HG03558 (cell line): Measurements from ENCODE around the gene HMCN2.
"Not testable (repeated sequence)": the region's sequence is repeated elsewhere in the genome, so short reads cannot be mapped to it uniquely, and the experiment has no call there.

Experiments used
- ATAC-seq: cut with Tn5 transposase; IDR thresholded peaks from one replicate; pipeline ENCODE4 v1.9.1; 2021; ENCODE audit warnings: moderate number of reproducible peaks; ENCODE audit not compliant: unreplicated experiment; ENCODE audit errors: extremely low read depth

The HMCN2 gene

GRCh38 chr9:130422546-130422945 lies 157.0 kb downstream of the HMCN2 start:
- ATAC-seq: no peak

- ATAC-seq: no peak
These were observed 157.7 kb downstream of the HMCN2 start for GRCh38 chr9:130423272-130423671.

DNA sequence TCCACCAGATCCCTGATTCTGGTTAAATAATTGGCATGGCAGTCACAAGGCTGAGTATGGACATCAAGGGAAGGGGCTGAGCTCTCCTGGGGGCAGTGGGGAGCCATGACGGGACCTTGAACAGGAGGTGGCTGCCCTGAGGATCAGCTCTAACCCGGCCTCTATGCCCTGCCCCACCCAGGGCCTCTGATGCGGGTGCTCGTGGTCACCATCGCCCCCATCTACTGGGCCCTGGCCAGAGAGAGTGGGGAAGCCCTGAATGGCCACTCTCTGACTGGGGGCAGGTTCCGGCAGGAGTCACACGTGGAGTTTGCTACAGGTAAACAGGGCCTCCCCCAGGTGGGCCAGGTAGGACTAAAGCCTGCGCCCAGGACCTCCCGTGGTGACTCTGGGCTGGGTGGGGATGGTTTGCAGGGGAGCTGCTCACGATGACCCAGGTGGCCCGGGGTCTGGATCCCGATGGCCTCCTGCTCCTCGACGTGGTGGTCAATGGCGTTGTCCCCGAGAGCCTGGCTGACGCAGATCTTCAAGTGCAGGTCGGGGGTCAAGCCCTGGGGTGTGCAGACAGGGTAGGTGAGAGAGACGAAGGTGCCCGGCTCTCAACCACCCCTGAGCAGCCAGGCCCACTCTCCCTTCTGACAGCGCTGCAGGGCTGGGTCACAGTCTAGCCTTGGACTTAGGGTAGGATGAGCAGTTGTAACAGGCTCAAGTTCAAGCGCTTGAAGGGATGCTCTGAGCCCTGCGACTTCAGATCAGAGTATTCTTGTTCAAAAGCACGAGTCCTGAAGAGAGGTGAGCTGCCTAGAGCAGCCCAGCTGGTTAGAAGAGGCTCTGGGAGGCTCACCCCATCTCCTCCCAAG lies 159.3 kb downstream of the HMCN2 start:
- ATAC-seq: no peak

DNA sequence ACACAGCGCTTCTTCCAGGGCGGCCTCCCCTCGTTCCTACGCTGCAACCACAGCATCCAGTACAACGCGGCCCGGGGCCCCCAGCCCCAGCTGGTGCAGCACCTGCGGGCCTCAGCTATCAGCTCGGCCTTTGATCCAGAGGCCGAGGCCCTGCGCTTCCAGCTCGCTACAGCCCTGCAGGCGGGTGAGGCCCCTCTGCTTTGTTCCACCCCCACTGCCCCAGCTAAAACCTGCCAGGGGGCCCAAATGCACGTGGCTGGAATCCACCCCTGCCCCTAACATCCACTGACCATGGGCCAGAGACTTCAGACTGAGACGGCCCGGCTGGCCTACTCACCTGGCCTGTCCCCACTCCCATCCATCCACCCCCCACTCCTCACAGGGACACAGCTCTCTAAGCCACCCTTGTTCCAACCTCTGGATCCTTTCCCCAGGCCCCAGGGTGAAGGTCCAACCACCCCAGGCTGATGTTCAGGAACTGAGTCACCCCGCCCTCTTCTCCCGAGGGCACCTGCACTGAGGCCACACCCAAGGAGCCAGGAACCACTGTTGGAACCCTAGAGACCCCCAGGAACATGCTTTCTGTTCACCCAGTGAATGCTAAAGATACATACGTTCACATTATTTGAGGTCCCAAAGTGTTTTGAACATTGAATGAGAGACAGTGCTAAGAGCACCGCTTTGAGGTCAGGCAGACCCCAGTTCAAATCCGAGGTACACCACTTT lies 160.3 kb downstream of the HMCN2 start:
- ATAC-seq: no peak

DNA sequence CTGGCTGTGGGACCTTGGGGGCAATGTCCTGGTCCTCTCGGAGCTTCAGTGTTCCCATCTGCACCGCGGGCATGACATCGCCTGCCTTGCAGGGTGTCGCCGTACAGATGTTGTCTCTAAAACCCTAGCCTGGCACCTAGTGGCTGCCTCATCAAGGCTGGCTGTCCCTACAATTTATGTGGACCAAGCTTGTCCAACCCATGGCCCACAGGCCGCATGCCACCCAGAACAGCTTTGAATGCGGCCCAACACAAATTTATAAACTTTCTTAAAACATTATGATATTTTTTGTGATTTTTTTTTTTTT lies 160.9 kb downstream of the HMCN2 start:
- no peak for ATAC-seq

DNA sequence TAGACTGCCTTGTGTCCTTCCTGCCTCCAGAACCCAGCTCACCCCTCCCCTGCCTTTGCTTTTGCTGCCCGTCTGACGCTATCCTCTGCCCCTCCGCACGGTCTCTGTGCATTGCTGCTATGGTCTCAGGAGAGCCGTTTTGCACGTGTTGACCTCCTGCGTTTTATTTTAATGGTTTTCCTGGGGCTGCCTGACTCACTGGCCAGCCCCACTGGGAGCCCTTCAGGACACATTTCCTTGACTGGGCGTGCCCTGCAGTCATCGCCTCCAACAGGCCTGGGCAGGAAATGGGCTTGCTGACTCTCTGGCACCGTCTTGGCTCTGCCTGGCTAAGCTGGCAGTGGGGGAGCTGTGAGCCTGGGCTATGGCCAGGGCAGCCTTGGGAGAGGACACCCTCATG lies 161.3 kb downstream of the HMCN2 start:
- no peak for ATAC-seq

GRCh38 chr9:130427326-130427725 lies 161.8 kb downstream of the HMCN2 start:
- no peak for ATAC-seq

DNA sequence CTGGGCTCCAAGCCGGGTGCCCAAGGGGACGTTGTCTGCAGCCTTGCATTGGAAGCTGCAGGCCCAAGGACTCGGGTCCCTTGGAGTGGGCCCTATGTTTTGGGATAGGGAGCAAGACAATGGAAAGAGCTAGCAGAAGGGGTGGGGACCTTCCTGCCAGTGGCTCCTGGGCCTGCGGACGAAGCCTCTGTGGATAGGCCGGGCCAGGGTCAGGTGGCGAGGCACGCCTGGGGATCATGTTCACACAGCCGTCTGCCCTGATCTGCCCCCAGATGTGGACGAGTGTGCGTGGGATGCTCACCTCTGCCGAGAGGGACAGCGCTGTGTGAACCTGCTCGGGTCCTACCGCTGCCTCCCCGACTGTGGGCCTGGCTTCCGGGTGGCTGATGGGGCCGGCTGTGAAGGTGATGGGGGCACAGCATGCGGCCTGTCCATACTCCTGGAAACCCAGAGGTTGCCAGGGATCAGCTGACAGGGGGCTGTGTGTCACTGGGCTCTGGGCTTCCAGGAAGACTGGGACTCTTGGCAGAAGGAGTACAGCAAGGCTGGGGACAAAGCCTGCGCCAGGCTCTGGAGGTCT lies 162.6 kb downstream of the HMCN2 start:
- no peak for ATAC-seq

DNA sequence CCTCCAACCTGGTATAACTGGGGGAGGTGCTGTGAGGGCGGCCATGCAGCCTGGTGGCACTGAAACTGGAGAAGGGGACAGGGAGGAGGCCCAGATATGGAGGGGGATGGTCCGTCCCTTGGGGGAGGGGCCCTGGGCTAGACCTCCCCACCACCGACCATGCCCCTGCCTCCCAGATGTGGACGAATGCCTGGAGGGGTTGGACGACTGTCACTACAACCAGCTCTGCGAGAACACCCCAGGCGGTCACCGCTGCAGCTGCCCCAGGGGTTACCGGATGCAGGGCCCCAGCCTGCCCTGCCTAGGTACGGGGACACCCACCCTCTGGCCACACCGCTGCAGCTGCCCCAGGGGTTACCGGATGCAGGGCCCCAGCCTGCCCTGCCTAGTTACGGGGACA lies 163.8 kb downstream of the HMCN2 start:
- no peak for ATAC-seq

DNA sequence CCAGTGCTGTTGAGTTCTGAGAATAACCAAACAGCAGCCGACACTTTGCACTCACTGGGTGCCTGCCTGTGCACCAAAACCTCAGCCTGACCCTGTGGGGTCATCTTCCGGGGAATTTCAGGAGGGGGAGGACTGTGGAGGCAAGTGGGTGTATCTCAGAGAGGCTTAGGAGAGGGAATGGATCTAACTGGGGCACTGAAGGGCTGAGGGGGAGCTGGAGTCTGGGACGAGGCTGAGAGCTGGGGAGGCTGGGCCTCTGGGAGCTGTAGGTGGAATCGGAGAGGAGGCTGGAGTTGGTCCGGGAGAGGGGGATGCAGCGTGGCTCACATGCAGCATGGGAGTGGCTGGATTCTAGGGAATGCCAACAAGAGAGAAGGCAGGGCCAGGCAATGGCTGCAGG lies 164.3 kb downstream of the HMCN2 start:
- no peak for ATAC-seq

- no peak for ATAC-seq
These were observed 164.7 kb downstream of the HMCN2 start for GRCh38 chr9:130430232-130430631.

DNA sequence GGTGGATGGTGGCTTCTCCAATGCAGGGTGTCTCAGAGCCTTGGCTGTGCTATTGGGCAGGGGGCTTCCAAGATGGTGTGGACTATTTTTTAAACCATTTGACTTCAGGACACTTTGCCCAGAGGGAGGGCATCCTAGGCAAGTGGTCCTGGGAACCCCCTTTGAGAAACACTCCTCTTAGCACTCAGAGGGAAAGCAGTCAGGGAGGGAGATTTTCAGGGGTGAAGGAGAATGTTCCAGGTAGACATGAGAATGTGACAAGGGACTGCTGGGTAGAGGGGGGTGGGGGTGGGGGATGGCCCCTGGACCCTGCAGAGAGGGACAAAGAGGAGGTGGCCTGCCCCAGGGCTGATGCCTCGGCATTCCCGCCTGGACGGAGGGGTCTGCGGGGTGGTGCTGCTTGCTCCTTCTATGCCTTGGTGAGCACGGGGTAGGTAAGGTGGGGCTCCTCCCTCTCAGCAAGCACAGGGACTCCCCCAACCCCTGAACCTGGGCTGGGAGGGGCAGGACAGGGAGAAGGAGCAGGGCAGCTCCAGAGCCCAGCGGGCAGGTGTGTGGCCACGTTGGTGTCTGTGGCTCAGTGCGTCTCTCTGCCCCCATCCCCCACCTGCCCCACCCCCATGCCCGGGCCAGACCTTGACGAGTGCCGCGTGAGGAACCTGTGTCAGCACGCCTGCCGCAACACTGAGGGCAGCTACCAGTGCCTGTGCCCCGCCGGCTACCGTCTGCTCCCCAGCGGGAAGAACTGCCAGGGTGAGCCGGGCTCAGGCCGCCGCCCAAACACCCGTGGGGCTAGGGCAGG lies 165.4 kb downstream of the HMCN2 start:
- ATAC-seq: no peak

DNA sequence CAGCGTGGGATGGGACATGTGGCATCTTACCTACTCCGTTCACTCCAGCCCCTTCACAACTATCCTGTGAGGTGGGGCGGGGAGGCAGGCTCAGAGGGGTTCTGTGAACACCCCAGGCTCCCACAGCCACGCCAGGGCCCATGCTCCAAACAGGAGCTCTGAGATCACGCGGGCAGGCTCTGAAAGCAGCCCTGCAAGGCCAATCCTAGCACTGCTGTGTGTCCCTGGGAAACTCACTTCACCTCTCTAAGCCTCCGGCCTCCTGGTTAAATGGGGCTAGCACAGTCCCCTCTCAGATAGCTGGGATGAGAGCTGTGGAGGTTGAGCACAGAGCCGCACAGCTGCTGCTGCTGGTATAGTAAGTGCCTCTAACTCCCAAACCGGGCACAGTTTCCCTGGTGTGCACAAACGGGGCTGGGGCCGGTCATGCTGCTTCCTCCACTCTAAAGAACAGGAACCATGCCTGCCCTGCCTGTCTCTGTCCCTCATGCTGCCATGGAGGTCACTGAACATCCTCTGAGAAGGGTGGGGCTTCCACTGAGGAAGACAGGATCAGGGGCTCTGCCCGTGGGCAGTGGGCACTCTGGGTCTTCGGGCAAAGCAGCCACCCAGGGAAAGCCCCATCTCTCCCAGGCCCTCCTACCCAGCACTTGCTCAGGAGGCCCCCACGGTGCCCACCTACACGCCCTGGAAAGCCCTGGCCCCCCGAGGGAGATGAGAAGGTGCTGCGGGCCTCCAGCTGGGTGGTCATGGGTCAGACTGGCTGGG lies 166.2 kb downstream of the HMCN2 start:
- ATAC-seq: no peak

- ATAC-seq: no peak
These were observed 166.8 kb downstream of the HMCN2 start for GRCh38 chr9:130432362-130432761.

DNA sequence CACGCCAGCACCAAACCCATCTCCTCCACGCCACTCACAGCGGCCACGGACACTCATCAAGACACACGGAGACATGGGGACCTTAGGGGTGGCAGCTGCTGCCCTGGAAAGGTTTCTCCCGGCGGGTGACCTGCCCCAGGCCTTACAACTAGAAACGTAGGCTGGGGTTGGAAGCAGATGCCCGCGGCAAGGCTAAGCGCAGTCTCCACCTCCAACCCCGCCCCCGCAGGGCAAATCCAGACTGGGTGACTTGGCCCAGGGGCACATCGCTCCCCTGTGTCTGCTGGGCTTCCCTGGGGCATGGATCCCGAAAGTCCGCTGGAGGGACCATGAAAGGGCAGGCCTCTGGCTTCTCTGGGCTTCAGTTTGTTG lies 167.2 kb downstream of the HMCN2 start:
- ATAC-seq: no peak

GRCh38 chr9:130433168-130433946 lies 167.8 kb downstream of the HMCN2 start:
- no peak for ATAC-seq

DNA sequence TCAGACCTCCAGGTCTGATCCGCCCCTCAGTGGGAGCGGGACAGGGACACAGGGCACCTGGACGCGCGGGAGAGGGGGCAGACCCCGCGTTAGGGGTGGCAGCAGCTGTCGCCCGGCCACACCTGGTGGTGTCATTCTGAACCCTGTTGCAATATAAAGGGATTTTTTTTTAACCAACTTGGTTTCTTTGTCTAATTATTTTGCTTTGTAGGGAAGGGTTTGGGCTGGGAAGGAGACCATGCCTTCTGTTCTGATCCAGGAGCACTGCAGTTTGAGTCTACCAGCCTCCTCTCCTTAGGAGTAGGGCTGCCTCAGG lies 168.3 kb downstream of the HMCN2 start:
- ATAC-seq: no peak

- ATAC-seq: not testable (repeated sequence)
These were observed 169.1 kb downstream of the HMCN2 start for GRCh38 chr9:130434656-130435055.

DNA sequence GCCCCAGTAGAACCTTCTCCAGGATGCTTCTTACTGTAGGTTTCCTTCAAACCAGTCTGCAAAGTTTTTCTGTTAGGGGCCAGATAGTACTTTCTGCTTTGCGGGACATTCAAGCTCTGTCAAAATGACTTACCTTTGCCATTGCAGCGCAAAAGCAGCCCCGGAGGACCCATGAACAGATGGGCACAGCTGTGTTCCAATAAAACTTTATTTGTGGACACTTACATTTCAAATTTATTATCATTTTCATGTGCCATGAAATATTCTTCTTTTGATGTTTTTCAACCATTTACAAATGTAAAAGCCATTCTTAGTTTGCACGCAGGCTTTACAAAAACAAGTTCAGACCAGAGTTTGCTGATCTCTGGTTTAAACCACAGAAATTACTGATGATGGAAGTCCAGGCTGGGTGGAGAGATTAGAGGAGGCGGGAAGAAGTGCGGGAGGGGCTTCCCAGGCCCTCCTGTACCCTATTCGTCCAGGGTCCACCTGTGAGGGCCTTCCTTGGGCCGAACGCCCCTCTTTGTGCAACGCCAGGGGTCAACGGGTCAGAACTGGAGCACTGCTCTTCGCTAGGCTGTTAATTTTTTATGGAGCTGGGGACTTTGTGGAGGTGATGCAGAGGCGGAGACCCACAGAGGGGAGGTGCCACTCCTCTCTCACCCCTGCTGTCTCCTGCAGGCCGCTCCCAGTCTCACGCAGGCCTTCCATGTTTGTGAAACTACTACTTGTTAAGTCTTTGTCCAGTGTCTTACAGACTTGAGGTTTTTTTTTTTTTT lies 171.6 kb downstream of the HMCN2 start:
- no peak for ATAC-seq
